PFSK-1 (cell line): Measurements from ENCODE around the gene IRF4.

Experiments
- POLR2AphosphoS5 ChIP-seq: IDR thresholded peaks from 2 replicates; pipeline ENCODE4 v1.6.1; 2012; ENCODE audit warnings: low read depth, mild to moderate bottlenecking, control low read depth, low read length, moderate library complexity
- SIN3A ChIP-seq: IDR thresholded peaks from 2 replicates; pipeline ENCODE4 v1.6.1; 2012; ENCODE audit warnings: mild to moderate bottlenecking, low read length, moderate library complexity, borderline replicate concordance; ENCODE audit not compliant: insufficient read depth
- TF ChIP-seq, protein P1 (sequence below), 2 experiments: IDR thresholded peaks; 2 replicates each; pipeline versions ENCODE4 v1.6.1 to v1.8.0; 2011 to 2012; ENCODE audit warnings: low read depth in 2 of 2, low read length in 2 of 2, control low read depth in 1 of 2, inconsistent platforms in 1 of 2, mild to moderate bottlenecking in 1 of 2, moderate library complexity in 1 of 2; ENCODE audit not compliant: insufficient read depth in 1 of 2

DNA sequence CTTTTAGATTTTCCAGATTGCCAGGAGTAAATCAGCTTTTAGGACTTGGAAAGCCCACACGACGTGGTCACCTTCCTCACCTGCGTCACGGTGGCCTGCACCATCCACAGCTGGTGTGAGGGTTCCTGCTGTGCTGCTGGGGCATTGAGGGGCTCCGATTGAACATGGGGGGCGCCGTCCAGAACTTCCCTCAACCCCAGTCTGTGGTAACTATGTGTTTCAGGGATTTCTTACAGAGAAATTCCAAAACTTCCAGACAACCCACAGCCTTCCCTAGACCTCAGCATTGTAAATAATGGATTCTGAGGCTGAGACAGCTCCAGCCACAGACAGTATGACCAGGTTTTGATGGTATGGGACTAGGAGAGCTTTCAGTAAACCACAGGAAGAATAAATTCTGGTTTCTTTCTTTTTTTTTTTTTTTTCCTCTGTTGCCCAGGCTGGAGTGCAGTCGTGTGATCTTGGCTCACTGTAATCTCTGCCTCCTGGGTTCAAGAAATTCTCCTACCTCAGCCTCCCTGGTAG, 46.7 kb upstream of the IRF4 start:
- TF ChIP-seq, protein P1, sequence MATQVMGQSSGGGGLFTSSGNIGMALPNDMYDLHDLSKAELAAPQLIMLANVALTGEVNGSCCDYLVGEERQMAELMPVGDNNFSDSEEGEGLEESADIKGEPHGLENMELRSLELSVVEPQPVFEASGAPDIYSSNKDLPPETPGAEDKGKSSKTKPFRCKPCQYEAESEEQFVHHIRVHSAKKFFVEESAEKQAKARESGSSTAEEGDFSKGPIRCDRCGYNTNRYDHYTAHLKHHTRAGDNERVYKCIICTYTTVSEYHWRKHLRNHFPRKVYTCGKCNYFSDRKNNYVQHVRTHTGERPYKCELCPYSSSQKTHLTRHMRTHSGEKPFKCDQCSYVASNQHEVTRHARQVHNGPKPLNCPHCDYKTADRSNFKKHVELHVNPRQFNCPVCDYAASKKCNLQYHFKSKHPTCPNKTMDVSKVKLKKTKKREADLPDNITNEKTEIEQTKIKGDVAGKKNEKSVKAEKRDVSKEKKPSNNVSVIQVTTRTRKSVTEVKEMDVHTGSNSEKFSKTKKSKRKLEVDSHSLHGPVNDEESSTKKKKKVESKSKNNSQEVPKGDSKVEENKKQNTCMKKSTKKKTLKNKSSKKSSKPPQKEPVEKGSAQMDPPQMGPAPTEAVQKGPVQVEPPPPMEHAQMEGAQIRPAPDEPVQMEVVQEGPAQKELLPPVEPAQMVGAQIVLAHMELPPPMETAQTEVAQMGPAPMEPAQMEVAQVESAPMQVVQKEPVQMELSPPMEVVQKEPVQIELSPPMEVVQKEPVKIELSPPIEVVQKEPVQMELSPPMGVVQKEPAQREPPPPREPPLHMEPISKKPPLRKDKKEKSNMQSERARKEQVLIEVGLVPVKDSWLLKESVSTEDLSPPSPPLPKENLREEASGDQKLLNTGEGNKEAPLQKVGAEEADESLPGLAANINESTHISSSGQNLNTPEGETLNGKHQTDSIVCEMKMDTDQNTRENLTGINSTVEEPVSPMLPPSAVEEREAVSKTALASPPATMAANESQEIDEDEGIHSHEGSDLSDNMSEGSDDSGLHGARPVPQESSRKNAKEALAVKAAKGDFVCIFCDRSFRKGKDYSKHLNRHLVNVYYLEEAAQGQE (IDR thresholded peaks at IDR 0.05; ENCODE audit: insufficient read depth in 1 of 2, low read depth in 2 of 2, low read length in 2 of 2): no peak
- TF ChIP-seq POLR2AphosphoS5 (no peak), SIN3A (no peak)
